GM13977 (cell line): ENCODE data around the gene SNAP23.

Source experiments
- DNase-seq: peaks from one replicate; pipeline ENCODE4 v3.0.0; 2012; ENCODE audit warnings: low spot score
- in situ Hi-C: fragments of 300-500 bp; cut with MboI; formaldehyde crosslinking; loops from one replicate; pipeline ENCODE4 v1.12.0; 2022; ENCODE audit warnings: low sequenced_read_pairs, low pct_unique_long_range_greater_than_20kb, mixed read lengths, inconsistent platforms; ENCODE audit not compliant: unreplicated experiment
- TF ChIP-seq, protein P1 (sequence below): IDR thresholded peaks from 2 replicates; pipeline ENCODE4 v1.5.1; 2012; ENCODE audit warnings: mild to moderate bottlenecking, control low read depth; ENCODE audit not compliant: insufficient read depth; ENCODE audit errors: extremely low read depth, missing control alignments

Gene SNAP23

DNA sequence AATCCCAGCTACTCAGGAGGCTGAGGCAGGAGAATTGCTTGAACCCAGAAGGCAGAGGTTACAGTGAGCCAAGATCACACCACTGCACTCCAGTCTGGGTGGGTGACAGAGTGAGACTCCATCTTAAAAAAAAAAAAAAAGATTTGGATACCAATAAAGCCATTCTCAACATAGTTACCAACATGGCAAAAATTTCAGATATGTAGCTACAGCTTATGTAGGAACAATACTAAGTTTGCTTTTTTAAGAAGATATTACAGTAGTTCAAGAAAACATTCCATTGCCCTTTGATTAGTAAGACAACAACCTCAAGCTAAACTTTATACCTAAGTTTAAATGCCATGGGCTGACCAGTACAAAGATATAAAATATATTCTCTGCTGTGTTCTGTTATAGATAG is 38.9 kb upstream of the SNAP23 start:
- in situ Hi-C loops = no loop called here
- no peak for DNase-seq
- TF ChIP-seq, protein P1, sequence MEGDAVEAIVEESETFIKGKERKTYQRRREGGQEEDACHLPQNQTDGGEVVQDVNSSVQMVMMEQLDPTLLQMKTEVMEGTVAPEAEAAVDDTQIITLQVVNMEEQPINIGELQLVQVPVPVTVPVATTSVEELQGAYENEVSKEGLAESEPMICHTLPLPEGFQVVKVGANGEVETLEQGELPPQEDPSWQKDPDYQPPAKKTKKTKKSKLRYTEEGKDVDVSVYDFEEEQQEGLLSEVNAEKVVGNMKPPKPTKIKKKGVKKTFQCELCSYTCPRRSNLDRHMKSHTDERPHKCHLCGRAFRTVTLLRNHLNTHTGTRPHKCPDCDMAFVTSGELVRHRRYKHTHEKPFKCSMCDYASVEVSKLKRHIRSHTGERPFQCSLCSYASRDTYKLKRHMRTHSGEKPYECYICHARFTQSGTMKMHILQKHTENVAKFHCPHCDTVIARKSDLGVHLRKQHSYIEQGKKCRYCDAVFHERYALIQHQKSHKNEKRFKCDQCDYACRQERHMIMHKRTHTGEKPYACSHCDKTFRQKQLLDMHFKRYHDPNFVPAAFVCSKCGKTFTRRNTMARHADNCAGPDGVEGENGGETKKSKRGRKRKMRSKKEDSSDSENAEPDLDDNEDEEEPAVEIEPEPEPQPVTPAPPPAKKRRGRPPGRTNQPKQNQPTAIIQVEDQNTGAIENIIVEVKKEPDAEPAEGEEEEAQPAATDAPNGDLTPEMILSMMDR = no peak

DNA sequence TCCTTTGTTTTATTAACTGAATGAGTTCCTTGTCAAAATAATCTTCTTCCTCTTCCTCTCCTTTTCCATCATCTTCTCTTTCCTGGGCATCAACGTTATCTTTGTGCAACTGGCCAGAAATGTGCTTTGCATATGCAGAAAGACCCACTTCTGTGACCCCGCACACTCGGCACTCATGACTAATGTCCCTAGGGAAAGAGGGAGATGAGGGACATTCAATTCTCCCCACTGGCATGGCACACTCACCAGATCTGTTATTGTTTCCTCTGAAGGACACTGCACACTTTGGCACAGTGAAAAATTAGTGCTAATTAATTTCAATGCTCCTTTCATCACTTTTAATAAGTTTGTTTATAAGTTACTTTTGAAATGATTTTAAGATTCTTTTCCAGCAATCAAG is 38.5 kb upstream of the SNAP23 start:
- TF ChIP-seq, protein P1 = no peak
- in situ Hi-C loops = no loop called here
- no peak for DNase-seq

DNA sequence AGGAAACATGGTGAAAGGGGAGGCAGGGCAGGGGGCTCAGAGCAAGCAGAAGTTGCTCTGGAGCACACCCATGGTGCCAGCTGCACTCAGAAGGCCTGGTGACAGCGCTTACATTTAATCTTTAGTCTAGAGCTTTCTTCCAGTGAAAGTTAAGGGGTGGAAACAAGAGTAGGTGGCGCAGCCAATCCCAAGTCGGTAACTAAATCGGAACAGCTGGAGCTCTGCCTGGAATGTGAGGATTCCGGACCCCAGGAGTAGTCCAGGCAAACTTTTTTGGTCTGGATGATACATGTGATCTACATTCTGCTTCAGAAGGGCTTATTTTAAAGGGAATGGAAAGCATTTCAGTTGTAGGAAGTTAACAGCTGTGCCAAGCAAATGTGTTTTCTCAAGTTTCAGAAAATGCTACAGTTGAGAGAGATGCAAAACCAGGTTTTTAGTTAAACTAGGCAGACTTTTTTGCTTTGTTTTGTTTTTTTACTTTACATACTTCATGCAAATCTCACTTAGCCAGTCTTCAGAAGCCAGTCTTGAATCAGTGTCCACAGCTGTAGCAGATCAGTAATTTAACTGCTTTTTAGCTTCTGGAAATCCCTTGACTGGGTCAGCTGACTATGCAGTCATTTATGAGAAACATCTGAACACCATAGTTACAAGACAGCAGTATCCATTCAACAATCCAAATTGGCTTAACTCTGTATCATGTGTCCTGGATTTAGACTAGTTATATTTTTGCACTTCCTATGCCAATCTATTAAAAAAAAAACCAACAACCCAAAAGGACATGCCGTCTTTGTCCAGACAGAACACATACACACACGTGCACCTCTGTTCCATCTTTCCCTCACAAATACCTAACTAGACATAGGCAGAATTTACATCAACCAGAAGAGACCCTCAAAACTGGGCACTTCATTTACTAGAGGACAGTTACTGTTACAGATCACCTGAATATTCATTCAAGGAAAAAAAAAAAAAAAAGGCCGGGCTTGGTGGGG is 37.7 kb upstream of the SNAP23 start:
- peak; percentile 31 for DNase-seq
- TF ChIP-seq, protein P1 = no peak
- in situ Hi-C loops = no loop called here

GRCh38 chr15:42461261-42461660 is 34.2 kb upstream of the SNAP23 start:
- no peak for DNase-seq
- in situ Hi-C loops = no loop called here
- TF ChIP-seq, protein P1 = no peak

GRCh38 chr15:42465520-42466259 is 29.7 kb upstream of the SNAP23 start:
- DNase-seq = no peak
- TF ChIP-seq, protein P1 = no peak
- in situ Hi-C loops = no loop called here

GRCh38 chr15:42471002-42471401 is 24.4 kb upstream of the SNAP23 start:
- TF ChIP-seq, protein P1 = no peak
- no peak for DNase-seq
- in situ Hi-C loops = no loop called here
